K562 (cell line): Measurements from ENCODE around the gene MAPKAPK2. TPM values are rescaled to one million over a fixed set of nuclear protein-coding genes. Genes with fewer than 3 reads are reported as not detected.

Experiments used
- ATAC-seq: fragments of 200-7000 bp; cut with Tn5 transposase; 3 replicates; pipeline ENCODE4 v1.9.1; 2020; ENCODE audit warnings: moderate library complexity
- BruUV-seq: library from RNA; stranded (reverse); fragments of 400-500 nt; replicated peaks from 2 replicates; lab custom pipeline; 2021; lab: Mats Ljungman, UMichigan
- CTCF ChIA-PET: fragments of 300-600 bp; formaldehyde crosslinking; extraction: SDS; loops from one replicate; lab custom pipeline; 2021; ENCODE audit warnings: low intra/inter-chr PET ratio; lab: Yijun Ruan, JAX
- POLR2A ChIA-PET: fragments of 300-600, 350-650 bp; sonication (Branson Sonifier 250); formaldehyde crosslinking; extraction: SDS; loops from one replicate; lab custom pipeline; 2021; ENCODE audit warnings: antibody characterized with exemption, inconsistent platforms; lab: Yijun Ruan, JAX
- DNase-seq, 4 experiments: peaks; one replicate each; pipeline versions ENCODE4 v3.0.0 to v3.0.0-alpha.2; 2011 to 2018; ENCODE audit warnings: low spot score in 3 of 4, mixed read lengths in 3 of 4; ENCODE audit errors: extremely low read depth in 1 of 4
- FAIRE-seq: peaks from 2 replicates; lab custom pipeline; 2011; peaks lifted over from hg19 to GRCh38; lab: Jason Lieb, UNC
- H2AFZ ChIP-seq: 2 replicates; pipeline ENCODE4 v1.6.0; 2011; ENCODE audit warnings: low read depth, low read length, control low read depth, inconsistent platforms
- H3K27ac ChIP-seq: fragments of 200-600 bp; 3 replicates; pipeline ENCODE4 v1.8.0; 2011; ENCODE audit warnings: low read depth, mild to moderate bottlenecking, control low read depth, inconsistent platforms, low read length, moderate library complexity, mixed read lengths; ENCODE audit errors: extremely low read depth
- H3K27me3 ChIP-seq, 2 experiments: fragments of 300-600 bp in 1 of 2; 2 replicates in 1 of 2; 3 replicates in 1 of 2; pipeline versions ENCODE4 v1.6.0 to v1.8.0; 2011; ENCODE audit warnings: inconsistent platforms in 2 of 2, low read length in 2 of 2, mild to moderate bottlenecking in 1 of 2, mixed read lengths in 1 of 2, moderate library complexity in 1 of 2; ENCODE audit not compliant: control insufficient read depth in 2 of 2, insufficient read depth in 2 of 2
- H3K36me3 ChIP-seq: fragments of 300-600 bp; 3 replicates; pipeline ENCODE4 v1.8.0; 2011; ENCODE audit warnings: mild to moderate bottlenecking, low read length, inconsistent platforms; ENCODE audit not compliant: control insufficient read depth, insufficient read depth
- H3K4me1 ChIP-seq, 2 experiments: fragments of 200-600 bp in 1 of 2; replicated peaks in 1 of 2; 2 replicates in 1 of 2; 3 replicates in 1 of 2; pipeline versions ENCODE4 v1.5.1 to v1.8.0; 2011; ENCODE audit warnings: inconsistent platforms in 2 of 2, low read length in 2 of 2, mild to moderate bottlenecking in 1 of 2, mixed read lengths in 1 of 2, moderate library complexity in 1 of 2; ENCODE audit not compliant: control insufficient read depth in 2 of 2, insufficient read depth in 2 of 2
- H3K4me2 ChIP-seq: 2 replicates; pipeline ENCODE4 v1.6.1; 2011; ENCODE audit warnings: low read length, control low read depth, inconsistent platforms, mixed read lengths; ENCODE audit not compliant: insufficient read depth
- H3K4me3 ChIP-seq: fragments of 200-600 bp; sonication (generic), shearing (Covaris generic); 2 replicates; pipeline ENCODE4 v1.5.1; 2016; ENCODE audit warnings: control low read depth, inconsistent platforms
- H3K79me2 ChIP-seq: fragments of 200-600 bp; 3 replicates; pipeline ENCODE4 v1.8.0; 2011; ENCODE audit warnings: low read length, inconsistent platforms; ENCODE audit not compliant: control insufficient read depth, insufficient read depth
- H3K9ac ChIP-seq, 2 experiments: 2 replicates each; pipeline versions ENCODE4 v1.6.0 to v1.6.1; 2011; ENCODE audit warnings: low read depth in 2 of 2, low read length in 2 of 2, control low read depth in 1 of 2, inconsistent platforms in 1 of 2, mild to moderate bottlenecking in 1 of 2, mixed read lengths in 1 of 2; ENCODE audit not compliant: insufficient read depth in 1 of 2
- H3K9me1 ChIP-seq: one replicate; pipeline ENCODE4 v1.6.0; 2011; ENCODE audit warnings: inconsistent platforms, mild to moderate bottlenecking, low read length, moderate library complexity; ENCODE audit not compliant: control insufficient read depth, insufficient read depth
- H3K9me3 ChIP-seq: replicated peaks from 2 replicates; pipeline ENCODE4 v1.5.1; 2011; ENCODE audit warnings: low read depth, low read length, inconsistent platforms; ENCODE audit not compliant: control insufficient read depth, insufficient read depth
- H4K20me1 ChIP-seq: replicated peaks from 2 replicates; pipeline ENCODE4 v1.6.1; 2011; ENCODE audit warnings: low read length, inconsistent platforms, mixed read lengths; ENCODE audit not compliant: control insufficient read depth, insufficient read depth
- ATF7 ChIP-seq: fragments of 450-650 bp; IDR thresholded peaks from 2 replicates; pipeline ENCODE4 v1.7.1; 2014; ENCODE audit warnings: mild to moderate bottlenecking, moderate library complexity
- C11orf30 ChIP-seq: fragments of 450-650 bp; IDR thresholded peaks from 2 replicates; pipeline ENCODE4 v1.6.1; 2016; ENCODE audit warnings: low read depth, mild to moderate bottlenecking
- CBX5 ChIP-seq: IDR thresholded peaks from 2 replicates; pipeline ENCODE4 v1.6.1; 2014; ENCODE audit warnings: low read depth, borderline replicate concordance
- CHD1 ChIP-seq: fragments of 200-600 bp; sonication (generic); IDR thresholded peaks from one replicate; pipeline ENCODE4 v1.6.1; 2012; ENCODE audit warnings: mild to moderate bottlenecking, moderate library complexity, low read length, inconsistent platforms
- DNMT1 ChIP-seq: fragments of 450-650 bp; IDR thresholded peaks from 2 replicates; pipeline ENCODE4 v1.6.1; 2016; ENCODE audit warnings: antibody characterized with exemption, mild to moderate bottlenecking
- ELF1 ChIP-seq: fragments of 200-800 bp; sonication (Bioruptor generic); IDR thresholded peaks from 2 replicates; pipeline ENCODE4 v1.6.1; 2016; ENCODE audit warnings: missing genetic modification characterization, missing compliant biosample characterization
- GTF2E2 ChIP-seq: fragments of 200-800 bp; sonication (Bioruptor generic); IDR thresholded peaks from 2 replicates; pipeline ENCODE4 v1.6.1; 2016; ENCODE audit warnings: missing genetic modification characterization, missing compliant biosample characterization
- ILF3 ChIP-seq: fragments of 450-650 bp; IDR thresholded peaks from 2 replicates; pipeline ENCODE4 v1.6.1; 2018; ENCODE audit warnings: antibody characterized with exemption, mild to moderate bottlenecking, moderate library complexity, borderline replicate concordance
- IRF2 ChIP-seq: sonication (generic); formaldehyde crosslinking; IDR thresholded peaks from 2 replicates; pipeline ENCODE4 v1.8.1; 2022; ENCODE audit warnings: mild to moderate bottlenecking, missing genetic modification reagents
- NUFIP1 ChIP-seq: fragments of 450-650 bp; IDR thresholded peaks from 2 replicates; pipeline ENCODE4 v1.6.1; 2018; ENCODE audit not compliant: partially characterized antibody
- TCF7 ChIP-seq: sonication (generic); IDR thresholded peaks from 2 replicates; pipeline ENCODE4 v1.6.1; 2016; ENCODE audit warnings: antibody characterized with exemption, borderline replicate concordance
- THRAP3 ChIP-seq: fragments of 450-650 bp; IDR thresholded peaks from 2 replicates; pipeline ENCODE4 v1.6.1; 2016; ENCODE audit warnings: mild to moderate bottlenecking, inconsistent platforms, borderline replicate concordance
- WHSC1 ChIP-seq: IDR thresholded peaks from one replicate; pipeline ENCODE4 v1.6.1; 2012; ENCODE audit warnings: low read length, control low read depth, inconsistent platforms
- ZNF507 ChIP-seq: conservative IDR thresholded peaks from 2 replicates; pipeline ENCODE4 v1.6.1; 2017; ENCODE audit warnings: missing genetic modification characterization, missing compliant biosample characterization
- ZNF695 ChIP-seq: fragments of 450-650 bp; formaldehyde crosslinking; IDR thresholded peaks from 2 replicates; pipeline ENCODE4 v1.4.0; 2020; ENCODE audit warnings: mild to moderate bottlenecking, moderate library complexity
- ZNF707 ChIP-seq: fragments of 250-450 bp; sonication (Bioruptor Pico); conservative IDR thresholded peaks from 2 replicates; pipeline ENCODE4 v1.8.0; 2022; ENCODE audit warnings: inconsistent platforms, mild to moderate bottlenecking, moderate library complexity
- ZZZ3 ChIP-seq: fragments of 450-650 bp; IDR thresholded peaks from 2 replicates; pipeline ENCODE4 v1.6.1; 2016; ENCODE audit warnings: antibody characterized with exemption, mild to moderate bottlenecking, moderate library complexity
- WGBS: fragments of 100-300 bp; shearing (Covaris generic); methylation state at CpG from one replicate; pipeline ENCODE4 v1.1.6; 2016; ENCODE audit warnings: low coverage, mixed read lengths; ENCODE audit not compliant: insufficient coverage; ENCODE audit errors: missing lambda C conversion rate; 5-methylcytosine and 5-hydroxymethylcytosine counted together
- in situ Hi-C: fragments of 300-500 bp; cut with MboI; formaldehyde crosslinking; loops from 4 replicates; pipeline ENCODE4 v1.15.0; 2018; ENCODE audit warnings: inconsistent platforms, mixed read lengths
- intact Hi-C: fragments of 100-400 bp; cut with micrococcal nuclease; formaldehyde crosslinking; loops from 2 replicates; pipeline ENCODE4 v1.14.2; 2022
- polyA plus RNA-seq, 8 experiments: library from polyadenylated mRNA; depleted of rRNA in 4 of 8; stranded (reverse) in 5 of 8; unstranded in 3 of 8; fragments of >200 nt; fragmentation: Nextera tagmentation in 2 of 8; fragmentation: Illumina TruSeq in 1 of 8; extraction: Ambion mirVana in 2 of 8; extraction: Trizol in 1 of 8; gene quantifications; 2 replicates each; pipeline versions ENCODE4 v1.2.1 to v1.2.3, GENCODE V29; 2011 to 2014; ENCODE audit warnings: inconsistent platforms in 1 of 8, missing spikeins in 1 of 8
- total RNA-seq, 7 experiments: library from RNA; depleted of rRNA in 6 of 7; stranded (reverse); fragments of >200 nt in 6 of 7; fragmentation: Illumina TruSeq in 2 of 7; extraction: Trizol in 2 of 7; gene quantifications; 2 replicates each; pipeline versions ENCODE4 v1.2.1 to v1.2.3, GENCODE V29; 2011 to 2021; ENCODE audit warnings: low replicate concordance in 1 of 7
- TF ChIP-seq, protein P1 (sequence below): sonication (generic); formaldehyde crosslinking; IDR thresholded peaks from 2 replicates; pipeline ENCODE4 v1.8.1; 2023; ENCODE audit warnings: mild to moderate bottlenecking, missing genetic modification reagents, moderate library complexity
- TF ChIP-seq, protein P2 (sequence below): fragments of 250-450 bp; sonication (Bioruptor Pico); IDR thresholded peaks from 2 replicates; pipeline ENCODE4 v1.5.0; 2020; ENCODE audit warnings: mild to moderate bottlenecking

The MAPKAPK2 gene
- total and polyA plus RNA-seq, 9 of the 15 experiments (the other 6 are each of a cell fraction or from before 2014, with no cell fraction given): 0.63 to 94.2 (median 52.1) TPM

DNA sequence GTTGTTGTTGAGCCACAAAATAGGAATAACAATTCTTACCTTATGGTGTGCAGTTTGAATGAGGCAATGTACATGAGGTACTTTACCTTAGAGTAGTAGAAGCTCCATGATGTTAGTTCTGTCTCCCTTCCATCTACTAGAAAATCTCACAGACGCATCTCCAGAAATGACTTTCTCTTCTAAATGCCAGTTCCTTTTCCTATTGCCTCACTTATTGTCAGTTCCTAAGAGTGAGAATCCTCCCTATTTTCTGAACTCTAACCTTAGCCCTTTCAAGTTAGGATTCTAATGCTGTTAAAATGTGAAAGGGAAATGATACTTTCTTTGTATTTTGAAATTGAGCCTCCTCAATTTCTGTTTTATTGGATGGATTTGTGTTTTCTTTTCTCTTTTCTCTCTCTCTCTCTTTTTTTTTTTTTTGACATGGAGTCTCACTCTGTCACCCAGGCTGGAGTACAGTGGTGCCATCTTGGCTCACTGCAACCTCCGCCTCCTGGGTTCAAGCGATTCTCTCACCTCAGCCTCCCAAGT is 18.6 kb upstream of the MAPKAPK2 start:
- intact Hi-C loops (no loop called here), in situ Hi-C loops (no loop called here)
- Histone ChIP-seq H3K36me3 (no peaks in the 10 kb centered on the region), H3K9me1 (no peaks in the 10 kb centered on the region), H3K9ac (no peak overlapping the region), H2AFZ (no peak overlapping the region), H3K27me3 (no peaks in the 10 kb centered on the region), H3K27ac (no peak overlapping the region), H3K4me2 (no peak overlapping the region), H3K79me2 (no peaks in the 10 kb centered on the region), H3K4me3 (no peak overlapping the region), H3K9me3 (no peaks in the 10 kb centered on the region), H4K20me1 (no peaks in the 10 kb centered on the region), H3K4me1 (peaks cover 24 to 53% of the 10 kb centered on the region in 2 experiments)
- no TSS peak for BruUV-seq
- no peak for FAIRE-seq
- TF ChIP-seq ELF1 (tag): no peak
- TF ChIP-seq THRAP3: no peak
- TF ChIP-seq C11orf30: no peak
- TF ChIP-seq TCF7: no peak
- no peak for TF ChIP-seq ZNF707
- TF ChIP-seq ILF3: no peak
- TF ChIP-seq NUFIP1: no peak
- TF ChIP-seq CHD1: no peak
- no peak for TF ChIP-seq ATF7
- TF ChIP-seq CBX5: no peak
- no peak for TF ChIP-seq DNMT1
- TF ChIP-seq, protein P1, sequence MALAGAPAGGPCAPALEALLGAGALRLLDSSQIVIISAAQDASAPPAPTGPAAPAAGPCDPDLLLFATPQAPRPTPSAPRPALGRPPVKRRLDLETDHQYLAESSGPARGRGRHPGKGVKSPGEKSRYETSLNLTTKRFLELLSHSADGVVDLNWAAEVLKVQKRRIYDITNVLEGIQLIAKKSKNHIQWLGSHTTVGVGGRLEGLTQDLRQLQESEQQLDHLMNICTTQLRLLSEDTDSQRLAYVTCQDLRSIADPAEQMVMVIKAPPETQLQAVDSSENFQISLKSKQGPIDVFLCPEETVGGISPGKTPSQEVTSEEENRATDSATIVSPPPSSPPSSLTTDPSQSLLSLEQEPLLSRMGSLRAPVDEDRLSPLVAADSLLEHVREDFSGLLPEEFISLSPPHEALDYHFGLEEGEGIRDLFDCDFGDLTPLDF (CRISPR knock-in tag): no peak
- no peak for TF ChIP-seq ZNF695
- TF ChIP-seq, protein P2, sequence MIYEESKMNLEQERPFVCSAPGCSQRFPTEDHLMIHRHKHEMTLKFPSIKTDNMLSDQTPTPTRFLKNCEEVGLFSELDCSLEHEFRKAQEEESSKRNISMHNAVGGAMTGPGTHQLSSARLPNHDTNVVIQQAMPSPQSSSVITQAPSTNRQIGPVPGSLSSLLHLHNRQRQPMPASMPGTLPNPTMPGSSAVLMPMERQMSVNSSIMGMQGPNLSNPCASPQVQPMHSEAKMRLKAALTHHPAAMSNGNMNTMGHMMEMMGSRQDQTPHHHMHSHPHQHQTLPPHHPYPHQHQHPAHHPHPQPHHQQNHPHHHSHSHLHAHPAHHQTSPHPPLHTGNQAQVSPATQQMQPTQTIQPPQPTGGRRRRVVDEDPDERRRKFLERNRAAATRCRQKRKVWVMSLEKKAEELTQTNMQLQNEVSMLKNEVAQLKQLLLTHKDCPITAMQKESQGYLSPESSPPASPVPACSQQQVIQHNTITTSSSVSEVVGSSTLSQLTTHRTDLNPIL (CRISPR knock-in tag): no peak
- TF ChIP-seq ZZZ3: no peak
- no peak for TF ChIP-seq GTF2E2 (tag)
- TF ChIP-seq IRF2 (CRISPR knock-in tag): no peak
- TF ChIP-seq ZNF507 (tag): no peak
- TF ChIP-seq WHSC1: no peak
- ChIA-PET POLR2A (interaction anchor here (7.4 kb wide), 1 partner anchor 15 kb away, joined by 59 read pairs; no protein-coding TSS in a partner anchor), CTCF (interaction anchor here (0.7 to 4.5 kb wide), 2 partner anchors 32 to 53 kb away, joined by 3 to 63 read pairs; partner anchors contain the start of gene DYRK3)
- no peak for ATAC-seq
- DNase-seq: no peak
- 83% methylated on average over 1 of the region's 3 CpGs for WGBS
